HG03565 (cell line): ENCODE data around the gene SULF2.
"Not testable (repeated sequence)": the region's sequence is repeated elsewhere in the genome, so short reads cannot be mapped to it uniquely, and the experiment has no call there.

Source experiments
- ATAC-seq: cut with Tn5 transposase; IDR thresholded peaks from one replicate; pipeline ENCODE4 v1.9.1; 2021; ENCODE audit warnings: mild to moderate bottlenecking, moderate library complexity; ENCODE audit not compliant: unreplicated experiment

SULF2 gene

GRCh38 chr20:47785311-47785853, at the start of gene SULF2:
TSS of gene SULF2 (minus strand) at chr20:47785481. CDS start at chr20:47757363, 28,118 bp downstream.
- no peak for ATAC-seq

DNA sequence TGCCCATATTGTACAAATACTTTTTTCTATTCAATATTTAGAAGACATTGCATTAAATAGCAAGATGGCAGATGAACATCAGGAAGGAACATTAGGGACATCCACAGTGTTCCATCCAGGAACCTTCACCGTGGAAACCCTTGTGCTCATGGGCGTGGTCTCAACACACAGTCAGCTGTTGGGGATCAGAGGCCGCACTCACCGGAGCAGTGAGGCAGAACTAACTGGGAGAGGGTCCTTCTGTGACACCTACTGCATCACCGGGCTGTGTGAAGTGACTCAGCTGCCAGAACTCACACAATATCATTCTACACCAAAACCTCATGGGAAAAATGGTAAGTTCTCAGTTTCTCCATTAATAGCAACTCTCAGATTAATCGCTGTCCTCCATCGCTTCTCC, 46.4 kb upstream of the SULF2 start:
- not testable (repeated sequence) for ATAC-seq

GRCh38 chr20:47826716-47827115, 41.4 kb upstream of the SULF2 start:
- not testable (repeated sequence) for ATAC-seq

- ATAC-seq: not testable (repeated sequence)
These were observed 40.7 kb upstream of the SULF2 start for GRCh38 chr20:47826006-47826405.

- no peak for ATAC-seq
These were observed 39.9 kb upstream of the SULF2 start for GRCh38 chr20:47825011-47825762.

- ATAC-seq: not testable (repeated sequence)
These were observed 38.7 kb upstream of the SULF2 start for GRCh38 chr20:47823941-47824340.

DNA sequence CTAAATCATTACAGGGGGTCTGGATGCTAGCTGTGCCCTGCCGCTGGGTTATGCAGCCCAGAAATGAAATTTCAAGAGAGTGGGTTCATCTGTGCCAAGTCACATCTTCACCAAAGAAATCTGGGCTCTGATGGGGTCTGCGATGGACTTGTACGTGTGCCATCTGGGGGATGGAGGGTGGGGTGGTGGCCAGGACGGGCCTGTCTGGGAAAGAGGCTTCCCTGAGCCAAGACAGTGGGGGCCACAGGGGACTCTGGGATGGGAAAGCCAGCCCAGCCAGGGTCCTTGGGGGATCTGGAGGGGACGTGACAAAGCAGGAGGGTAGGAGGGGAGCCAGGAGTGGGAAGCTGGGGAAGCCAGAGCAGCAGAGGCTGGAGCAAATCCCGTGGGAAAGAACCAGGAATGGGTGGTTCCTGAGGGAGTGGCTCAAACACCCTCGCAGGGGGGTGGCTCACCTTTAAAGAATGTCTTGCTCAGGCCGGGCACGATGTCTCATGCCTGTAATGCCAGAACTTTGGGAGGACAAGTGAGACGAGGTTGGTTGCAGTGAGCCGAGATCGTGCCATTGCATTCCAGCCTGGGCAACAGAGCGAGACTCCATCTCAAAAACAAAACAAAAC, 36.3 kb upstream of the SULF2 start:
- ATAC-seq: no peak

GRCh38 chr20:47818996-47819609, 33.8 kb upstream of the SULF2 start:
- no peak for ATAC-seq

DNA sequence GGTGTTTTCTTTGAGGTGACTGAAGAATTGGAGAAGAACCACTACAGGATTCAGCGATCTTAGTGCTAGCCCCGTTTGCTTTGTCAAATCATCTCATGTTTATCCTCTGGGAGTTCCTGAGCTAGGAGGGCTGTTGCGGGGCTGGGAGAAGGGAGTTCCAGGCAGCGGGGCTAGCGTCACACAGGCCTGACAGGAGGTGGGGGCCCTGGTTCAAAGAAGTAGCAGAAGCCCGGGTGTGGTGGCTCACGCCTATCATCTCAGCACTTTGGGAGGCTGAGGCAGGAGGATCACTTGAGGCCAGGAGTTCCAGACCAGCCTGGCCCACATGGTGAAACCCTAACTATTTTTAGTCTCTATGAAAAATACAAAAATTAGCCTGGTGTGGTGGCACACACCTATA, 33.2 kb upstream of the SULF2 start:
- no peak for ATAC-seq

DNA sequence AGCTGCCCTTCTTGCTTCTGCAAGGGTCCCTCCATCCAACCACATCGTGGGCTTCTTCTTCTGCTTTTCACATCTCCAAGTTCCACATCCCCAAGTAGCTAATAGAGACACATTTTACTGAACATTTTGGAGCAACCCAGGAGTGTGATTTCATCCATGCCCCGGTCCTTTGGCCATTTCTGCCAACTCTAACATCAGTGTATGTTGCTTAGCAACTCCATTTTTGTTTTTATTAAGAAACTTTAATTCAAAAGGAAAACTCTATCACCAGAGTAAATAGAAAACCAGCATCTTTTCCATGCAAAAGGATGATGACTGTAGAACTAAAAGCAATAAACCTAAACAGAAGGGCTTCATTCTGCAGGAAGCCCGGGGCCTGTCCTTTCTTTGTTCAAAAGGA, 32.7 kb upstream of the SULF2 start:
- ATAC-seq: no peak

DNA sequence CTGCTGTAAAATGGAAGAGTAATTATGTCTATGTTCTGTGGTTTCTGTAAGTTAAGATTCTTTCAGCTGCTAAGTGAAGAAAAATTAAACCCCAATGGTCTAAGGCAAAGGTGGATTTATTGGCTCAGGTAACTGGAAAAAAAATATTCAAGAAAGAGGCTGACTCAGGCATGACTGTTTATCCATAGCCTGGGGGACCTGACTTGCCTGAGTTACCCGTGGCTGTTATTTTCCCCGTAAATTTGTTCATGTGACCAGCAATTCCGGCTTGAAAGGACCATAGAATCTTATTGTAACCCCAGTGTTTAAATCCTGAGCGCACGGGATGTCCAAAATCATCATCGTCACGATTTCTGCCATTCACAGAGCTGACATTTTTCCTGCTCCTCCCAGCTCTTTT, 32.3 kb upstream of the SULF2 start:
- no peak for ATAC-seq

DNA sequence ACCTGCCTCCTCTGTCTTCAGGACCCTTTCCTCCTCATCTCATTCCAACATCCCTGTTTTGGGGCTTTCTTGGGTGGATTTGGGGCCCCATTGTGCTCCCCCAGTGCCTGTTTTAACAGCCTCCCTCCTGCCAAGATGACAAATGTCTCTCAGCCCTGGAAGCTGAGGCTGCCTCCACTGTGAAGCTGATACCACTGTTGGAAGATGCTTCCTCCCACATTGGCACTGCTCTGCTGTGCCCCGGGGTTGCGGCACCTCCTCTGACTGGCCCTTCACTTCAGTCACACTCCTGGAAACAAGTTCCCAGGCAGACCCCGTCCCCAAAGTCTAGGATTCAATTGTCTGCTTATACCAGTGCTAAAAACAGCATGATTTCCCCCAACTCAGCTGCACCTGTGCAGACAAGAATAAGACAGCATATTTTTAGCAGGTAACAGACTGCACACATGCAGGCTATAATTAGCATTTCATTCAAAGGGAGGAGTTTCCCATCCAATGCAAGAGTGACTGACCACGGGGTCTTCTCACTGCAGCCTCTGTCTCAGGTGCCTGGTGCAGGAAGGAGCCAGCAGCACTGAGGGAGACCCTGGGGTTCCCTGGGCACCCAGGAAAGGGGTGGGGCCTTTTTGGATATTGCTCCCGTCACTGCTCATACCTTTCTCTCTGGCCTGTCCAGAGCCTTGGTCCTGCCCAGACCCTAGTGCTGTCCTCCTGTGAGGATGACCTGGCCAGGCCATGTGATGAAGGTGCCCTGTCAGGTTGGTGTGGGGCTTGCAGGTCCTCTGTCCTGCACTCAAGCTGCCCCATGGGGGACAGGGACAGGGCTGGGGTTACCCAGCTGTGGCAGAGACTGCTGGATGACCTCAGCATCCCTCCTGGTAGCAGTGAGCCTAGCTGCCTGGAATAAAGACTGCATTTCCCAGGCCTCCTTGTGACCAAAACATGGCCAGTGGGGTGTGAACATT, 31.5 kb upstream of the SULF2 start:
- ATAC-seq: no peak

DNA sequence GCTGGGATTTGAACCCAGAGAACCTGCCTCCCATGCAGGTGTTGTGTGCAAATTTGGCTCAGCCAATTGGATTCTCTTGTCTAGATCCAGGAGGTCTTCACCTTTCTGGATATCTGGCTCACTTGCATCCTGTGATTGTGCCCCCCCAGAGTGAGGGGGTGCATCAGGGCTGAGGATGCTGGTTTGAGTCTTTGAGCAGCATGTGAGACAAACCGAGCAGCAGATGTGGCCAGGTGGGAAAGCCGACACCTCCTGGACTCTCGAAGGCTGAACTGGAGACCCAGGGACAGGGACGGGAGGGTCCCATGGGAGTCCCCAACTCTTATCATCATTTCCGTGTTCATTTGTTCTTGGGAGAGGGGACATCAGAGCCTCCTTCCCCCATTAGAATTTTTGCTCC, 30.6 kb upstream of the SULF2 start:
- ATAC-seq: no peak

GRCh38 chr20:47815416-47815806, 30.1 kb upstream of the SULF2 start:
- ATAC-seq: no peak

GRCh38 chr20:47814632-47815415, 29.5 kb upstream of the SULF2 start:
- ATAC-seq: no peak

DNA sequence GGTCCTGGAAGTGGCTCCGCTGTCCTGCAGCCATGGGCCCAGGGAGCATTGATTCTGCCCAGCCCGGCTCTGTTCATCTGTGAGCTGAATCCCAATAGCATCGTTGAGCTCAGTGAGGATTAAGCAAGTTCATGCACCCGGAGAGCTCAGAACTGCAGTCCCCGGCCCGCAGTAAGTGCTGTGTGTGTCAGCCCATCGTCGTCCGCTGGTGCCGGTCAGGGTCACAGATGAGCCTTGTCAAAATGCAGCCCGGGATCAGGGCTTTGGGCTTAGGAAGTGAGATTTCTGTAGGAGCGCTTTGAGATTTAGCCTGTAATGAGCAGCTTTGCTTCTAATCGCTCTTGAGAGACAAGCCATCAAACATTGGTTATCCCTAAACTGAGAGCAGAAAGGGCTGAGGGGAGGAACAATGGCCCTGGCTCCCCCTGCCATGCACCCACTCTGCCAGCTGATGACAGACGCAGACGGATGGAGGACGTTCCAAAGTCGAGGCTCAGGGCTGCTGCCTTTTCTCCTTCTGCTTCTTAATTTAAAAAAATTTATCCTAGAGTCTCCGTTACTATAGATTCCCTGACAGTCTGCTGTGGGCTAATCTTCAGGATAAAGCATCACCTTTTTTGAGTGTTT, 25.6 kb upstream of the SULF2 start:
- no peak for ATAC-seq

- no peak for ATAC-seq
These were observed 24.9 kb upstream of the SULF2 start for GRCh38 chr20:47810116-47810677.

- no peak for ATAC-seq
These were observed 24.1 kb upstream of the SULF2 start for GRCh38 chr20:47809161-47809960.
